H1 (cell line): ENCODE results near the gene RABL6. TPM values are rescaled to one million over a fixed set of nuclear protein-coding genes. Genes with fewer than 3 reads are reported as not detected.

ENCODE experiments used
- CTCF ChIA-PET: fragments of 300-600 bp; sonication (Branson Sonifier 250); formaldehyde crosslinking; loops from one replicate; lab custom pipeline; 2021; ENCODE audit not compliant: partially characterized antibody; lab: Charles Lee
- POLR2A ChIA-PET: fragments of 300-600 bp; sonication (Branson Sonifier 250); formaldehyde crosslinking; loops from one replicate; lab custom pipeline; 2021; ENCODE audit warnings: inconsistent platforms; ENCODE audit not compliant: partially characterized antibody; lab: Charles Lee
- DNase-seq, 2 experiments: peaks; one replicate each; pipeline versions ENCODE4 v3.0.0 to v3.0.0-alpha.2; 2010 to 2022; ENCODE audit warnings: low spot score in 2 of 2, low read depth in 1 of 2, mixed read lengths in 1 of 2
- FAIRE-seq: peaks from 2 replicates; lab custom pipeline; 2011; peaks lifted over from hg19 to GRCh38; lab: Jason Lieb, UNC
- H2AFZ ChIP-seq: 2 replicates; pipeline ENCODE4 v1.8.1; 2012; ENCODE audit warnings: low read length, inconsistent platforms
- H2AK5ac ChIP-seq: 2 replicates; pipeline ENCODE4 v1.6.1; 2013; ENCODE audit warnings: low read depth, low read length
- H2BK120ac ChIP-seq: replicated peaks from 2 replicates; pipeline ENCODE3; 2013; ENCODE audit warnings: low read depth, low read length, inconsistent platforms
- H2BK12ac ChIP-seq: 2 replicates; pipeline ENCODE4 v1.6.1; 2013; ENCODE audit warnings: low read depth, low read length
- H2BK15ac ChIP-seq: 2 replicates; pipeline ENCODE4 v1.6.1; 2013; ENCODE audit warnings: low read length
- H2BK20ac ChIP-seq: 2 replicates; pipeline ENCODE4 v1.6.1; 2013; ENCODE audit warnings: low read length
- H2BK5ac ChIP-seq: 2 replicates; pipeline ENCODE4 v1.6.1; 2013; ENCODE audit warnings: low read depth, low read length
- H3K14ac ChIP-seq: 2 replicates; pipeline ENCODE4 v1.6.1; 2013; ENCODE audit warnings: inconsistent platforms; ENCODE audit not compliant: insufficient read length
- H3K18ac ChIP-seq: 2 replicates; pipeline ENCODE4 v1.6.1; 2013; ENCODE audit warnings: low read length; ENCODE audit errors: extremely low read depth
- H3K23ac ChIP-seq: 2 replicates; pipeline ENCODE4 v1.6.1; 2013; ENCODE audit warnings: inconsistent platforms; ENCODE audit not compliant: insufficient read length
- H3K23me2 ChIP-seq: 2 replicates; pipeline ENCODE4 v1.6.1; 2013; ENCODE audit warnings: low read depth, low read length
- H3K27ac ChIP-seq: 2 replicates; pipeline ENCODE4 v1.6.1; 2011; ENCODE audit warnings: low read depth, low read length, inconsistent platforms
- H3K27me3 ChIP-seq, 4 experiments: replicated peaks in 1 of 4; 1 replicate in 1 of 4; 2 replicates in 3 of 4; pipeline versions ENCODE4 v1.6.1 to v1.8.1; 2011 to 2013; ENCODE audit warnings: low read length in 3 of 4, mild to moderate bottlenecking in 3 of 4, inconsistent platforms in 2 of 4, mixed read lengths in 2 of 4, moderate library complexity in 1 of 4; ENCODE audit not compliant: control insufficient read depth in 3 of 4, insufficient read depth in 3 of 4; ENCODE audit errors: extremely low read depth in 1 of 4
- H3K36me3 ChIP-seq, 4 experiments: 2 replicates each; pipeline versions ENCODE4 v1.6.1 to v1.8.1; 2011 to 2013; ENCODE audit warnings: mild to moderate bottlenecking in 4 of 4, low read length in 3 of 4, moderate library complexity in 2 of 4, control low read depth in 1 of 4, inconsistent platforms in 1 of 4; ENCODE audit not compliant: insufficient read depth in 4 of 4, control insufficient read depth in 2 of 4
- H3K4ac ChIP-seq: replicated peaks from 2 replicates; pipeline ENCODE3; 2013; ENCODE audit warnings: low read length, low read depth, mixed read lengths, inconsistent platforms; ENCODE audit not compliant: insufficient read length
- H3K4me1 ChIP-seq, 4 experiments: replicated peaks in 1 of 4; 1 replicate in 1 of 4; 2 replicates in 3 of 4; pipeline versions ENCODE4 v1.6.1 to v1.8.1; 2011 to 2013; ENCODE audit warnings: low read length in 3 of 4, inconsistent platforms in 2 of 4, mixed read lengths in 1 of 4; ENCODE audit not compliant: insufficient read depth in 4 of 4, control insufficient read depth in 3 of 4
- H3K4me2 ChIP-seq, 2 experiments: 2 replicates each; pipeline versions ENCODE4 v1.6.1 to v1.8.1; 2011 to 2013; ENCODE audit warnings: low read depth in 2 of 2, low read length in 2 of 2, control low read depth in 1 of 2, inconsistent platforms in 1 of 2, mild to moderate bottlenecking in 1 of 2; ENCODE audit not compliant: insufficient read depth in 1 of 2
- H3K4me3 ChIP-seq, 4 experiments: fragments of 200-600, 300-600 bp in 1 of 4; sonication (generic), shearing (Covaris generic), sonication (Bioruptor Twin) in 1 of 4; 2 replicates each; pipeline versions ENCODE4 v1.5.1 to v1.8.1; 2011 to 2016; ENCODE audit warnings: low read length in 4 of 4, low read depth in 3 of 4, control low read depth in 2 of 4, inconsistent platforms in 2 of 4, mild to moderate bottlenecking in 2 of 4, mixed read lengths in 1 of 4, moderate library complexity in 1 of 4; ENCODE audit not compliant: insufficient read depth in 2 of 4; ENCODE audit errors: extremely low read depth in 1 of 4
- H3K56ac ChIP-seq: replicated peaks from 2 replicates; pipeline ENCODE3; 2013; ENCODE audit warnings: low read depth, mild to moderate bottlenecking, mixed read lengths, low read length, inconsistent platforms; ENCODE audit not compliant: insufficient read length
- H3K79me1 ChIP-seq: 2 replicates; pipeline ENCODE4 v1.6.1; 2013; ENCODE audit warnings: low read depth, low read length, control low read depth
- H3K79me2 ChIP-seq, 2 experiments: 2 replicates each; pipeline versions ENCODE4 v1.6.1 to v1.8.1; 2012 to 2013; ENCODE audit warnings: low read length in 2 of 2, mild to moderate bottlenecking in 2 of 2, inconsistent platforms in 1 of 2; ENCODE audit not compliant: insufficient read depth in 2 of 2, control insufficient read depth in 1 of 2
- H3K9ac ChIP-seq, 4 experiments: replicated peaks in 1 of 4; 1 replicate in 1 of 4; 2 replicates in 3 of 4; pipeline versions ENCODE4 v1.6.1 to v1.8.1; 2011 to 2013; ENCODE audit warnings: low read depth in 3 of 4, low read length in 3 of 4, control low read depth in 2 of 4, mild to moderate bottlenecking in 2 of 4, moderate library complexity in 2 of 4, inconsistent platforms in 1 of 4; ENCODE audit errors: extremely low read depth in 1 of 4
- H3K9me3 ChIP-seq, 2 experiments: 2 replicates each; pipeline versions ENCODE4 v1.6.1 to v1.8.1; 2012 to 2013; ENCODE audit warnings: mild to moderate bottlenecking in 2 of 2, moderate library complexity in 2 of 2, control low read depth in 1 of 2, inconsistent platforms in 1 of 2, low read depth in 1 of 2, low read length in 1 of 2, mixed read lengths in 1 of 2; ENCODE audit not compliant: insufficient read depth in 2 of 2
- H4K20me1 ChIP-seq, 2 experiments: replicated peaks in 1 of 2; 2 replicates each; pipeline versions ENCODE3 to v1.8.1; 2011 to 2013; ENCODE audit warnings: inconsistent platforms in 2 of 2, low read length in 2 of 2, mild to moderate bottlenecking in 1 of 2; ENCODE audit not compliant: insufficient read depth in 2 of 2, control insufficient read depth in 1 of 2
- H4K5ac ChIP-seq: 2 replicates; pipeline ENCODE4 v1.6.1; 2013; ENCODE audit warnings: low read length, low read depth, mixed read lengths, inconsistent platforms; ENCODE audit not compliant: insufficient read length
- H4K8ac ChIP-seq: 2 replicates; pipeline ENCODE4 v1.8.0; 2013; ENCODE audit warnings: mild to moderate bottlenecking, moderate library complexity, low read length, inconsistent platforms; ENCODE audit not compliant: insufficient read depth; ENCODE audit errors: extremely low read depth
- H4K91ac ChIP-seq: replicated peaks from 2 replicates; pipeline ENCODE3; 2013; ENCODE audit warnings: low read length, mixed read lengths, inconsistent platforms; ENCODE audit not compliant: insufficient read length
- ATF3 ChIP-seq: IDR thresholded peaks from 2 replicates; pipeline ENCODE4 v1.6.1; 2011; ENCODE audit warnings: low read depth, mild to moderate bottlenecking, low read length; ENCODE audit not compliant: insufficient read depth
- CBX8 ChIP-seq: fragments of 300-800, 300-1000 bp; sonication (generic); IDR thresholded peaks from 2 replicates; pipeline ENCODE4 v1.7.1; 2016; ENCODE audit warnings: low read depth, low read length, borderline replicate concordance
- EZH2 ChIP-seq: fragments of 200-600 bp; sonication (generic); IDR thresholded peaks from 2 replicates; pipeline ENCODE4 v1.7.1; 2012; ENCODE audit warnings: low read depth, mild to moderate bottlenecking, moderate library complexity, low read length, inconsistent platforms; ENCODE audit not compliant: severe bottlenecking
- GTF2F1 ChIP-seq: IDR thresholded peaks from 2 replicates; pipeline ENCODE4 v1.6.1; 2012; ENCODE audit warnings: low read depth, low read length, improper control_type of control experiment, borderline replicate concordance
- MAFK ChIP-seq: IDR thresholded peaks from 2 replicates; pipeline ENCODE4 v1.6.1; 2012; ENCODE audit warnings: low read depth, mild to moderate bottlenecking, improper control_type of control experiment, low read length
- POU5F1 ChIP-seq: IDR thresholded peaks from 2 replicates; pipeline ENCODE4 v1.6.1; 2011; ENCODE audit warnings: low read depth, mild to moderate bottlenecking, low read length, moderate library complexity
- SAP30 ChIP-seq: fragments of 300-600 bp; sonication (generic); IDR thresholded peaks from 2 replicates; pipeline ENCODE4 v1.7.1; 2012; ENCODE audit warnings: low read length, moderate library complexity, mild to moderate bottlenecking, inconsistent platforms; ENCODE audit not compliant: insufficient read depth, insufficient replicate concordance
- SIN3A ChIP-seq, 2 experiments: IDR thresholded peaks in 1 of 2; conservative IDR thresholded peaks in 1 of 2; 2 replicates each; pipeline ENCODE4 v1.6.1; 2011 to 2012; ENCODE audit warnings: low read length in 2 of 2, improper control_type of control experiment in 1 of 2, low read depth in 1 of 2, mild to moderate bottlenecking in 1 of 2
- SP1 ChIP-seq: IDR thresholded peaks from 2 replicates; pipeline ENCODE4 v1.6.1; 2011; ENCODE audit warnings: low read depth, low read length
- TAF1 ChIP-seq: IDR thresholded peaks from 2 replicates; pipeline ENCODE4 v1.6.1; 2011; ENCODE audit warnings: mild to moderate bottlenecking, low read depth, low read length
- ZNF274 ChIP-seq: IDR thresholded peaks from 2 replicates; pipeline ENCODE4 v1.7.0; 2012; ENCODE audit warnings: low read length, borderline replicate concordance; ENCODE audit errors: extremely low read depth
- WGBS, 2 experiments: shearing (Covaris generic) in 1 of 2; methylation state at CpG; one replicate each; pipeline versions ENCODE4 v1.1.6 to v1.1.7; 2013 to 2015; ENCODE audit warnings: low lambda C conversion rate in 2 of 2, mixed read lengths in 2 of 2, inconsistent platforms in 1 of 2, low coverage in 1 of 2, missing lambda C conversion rate in 1 of 2; ENCODE audit not compliant: insufficient replicate concordance in 2 of 2, insufficient coverage in 1 of 2, insufficient read length in 1 of 2; ENCODE audit errors: extremely low coverage in 1 of 2, missing lambda C conversion rate in 1 of 2; 5-methylcytosine and 5-hydroxymethylcytosine counted together
- polyA plus RNA-seq, 7 experiments: library from polyadenylated mRNA; depleted of rRNA in 3 of 7; stranded (reverse) in 5 of 7; unstranded in 2 of 7; fragments of >200 nt in 5 of 7; fragments of 200-250 nt in 2 of 7; gene quantifications; 1 replicate in 5 of 7; 2 replicates in 1 of 7; 4 replicates in 1 of 7; pipeline versions ENCODE4 v1.2.1 to v1.2.3, GENCODE V29; 2011 to 2013; ENCODE audit warnings: missing spikeins in 2 of 7, mixed read lengths in 2 of 7
- total RNA-seq: library from RNA; stranded (reverse); fragmentation: NEBNext Ultra II Directional; extraction: Animal tissue kit (Norgen Biotek cat#: 25700); gene quantifications from 2 replicates; pipeline ENCODE4 v1.2.1, GENCODE V29; 2021

The RABL6 gene
- total and polyA plus RNA-seq, 2 of the 8 experiments (the other 6 are each of a cell fraction or from before 2014, with no cell fraction given), result 70.1 to 130 TPM

- H2BK120ac ChIP-seq, result no peak overlapping the region
- no peak overlapping the region for H2BK5ac ChIP-seq
- no peak overlapping the region for H3K18ac ChIP-seq
- H4K5ac ChIP-seq, result no peak overlapping the region
- H3K36me3 ChIP-seq, result peaks cover 0 to 4% (median 2%) of the 10 kb centered on the region in 4 experiments; a peak in 2 of 8 replicates
- H3K79me1 ChIP-seq, result no peaks in the 10 kb centered on the region; the same call in 1 of the 2 replicates
- H3K4me3 ChIP-seq, result 0 out of 8 replicates have a peak overlapping the region, but pooled peaks of 1 of the 4 experiments have one; percentile 42
- no peak overlapping the region for H3K14ac ChIP-seq
- H2BK15ac ChIP-seq, result no peak overlapping the region
- H2BK12ac ChIP-seq, result no peak overlapping the region
- no peak overlapping the region for H2BK20ac ChIP-seq
- H3K23me2 ChIP-seq, result peaks cover 13% of the 10 kb centered on the region
- no peak for DNase-seq
- H2AFZ ChIP-seq, result no peak overlapping the region
- no peak overlapping the region for H3K4ac ChIP-seq
- no peak overlapping the region for H3K23ac ChIP-seq
- no peak for FAIRE-seq
- ChIA-PET CTCF (interaction anchor here (1.0 to 8.9 kb wide), 8 partner anchors 10 to 118 kb away, joined by 3 to 131 read pairs (median 6); no protein-coding TSS in a partner anchor), POLR2A (interaction anchor here (1.2 to 20.5 kb wide), 7 partner anchors 8 to 152 kb away, joined by 3 to 248 read pairs (median 9); partner anchors contain the start of genes CLIC3 and MAMDC4)
- H3K56ac ChIP-seq, result no peak overlapping the region
- H3K27ac ChIP-seq, result no peak overlapping the region
- no peak overlapping the region for H3K9ac ChIP-seq
- 0 out of 4 replicates have a peak overlapping the region, but pooled peaks of 1 of the 2 experiments have one; percentile 18 for H3K4me2 ChIP-seq
- WGBS, 2 experiments, result 95% methylated on average over 45 of the region's 88 CpGs; no CpG with 5 or more reads in 1 of the 2 experiments
- peaks cover 4 to 6% of the 10 kb centered on the region in 2 experiments for H4K20me1 ChIP-seq
- no peak overlapping the region for H4K91ac ChIP-seq
- no peaks in the 10 kb centered on the region for H3K79me2 ChIP-seq
- no peak overlapping the region for H4K8ac ChIP-seq
- H3K4me1 ChIP-seq, result peaks cover 5 to 33% (median 20%) of the 10 kb centered on the region in 4 experiments
- peaks cover 2 to 12% (median 7%) of the 10 kb centered on the region in 4 experiments; a peak in 6 of 7 replicates for H3K27me3 ChIP-seq
- H3K9me3 ChIP-seq, result no peaks in the 10 kb centered on the region; a peak in 1 of 4 replicates
- H2AK5ac ChIP-seq, result no peak overlapping the region
- TF ChIP-seq POU5F1 (no peak), MAFK (no peak), ZNF274 (no peak), EZH2 (no peak), ATF3 (no peak), SIN3A (conservative IDR thresholded peaks at IDR 0.05 in 1 of 2, IDR thresholded peaks at IDR 0.05 in 1 of 2; ENCODE audit: low read depth in 1 of 2, low read length in 2 of 2) (no peak), SAP30 (no peak), SP1 (no peak), GTF2F1 (no peak), CBX8 (no peak), TAF1 (no peak)
Observed at GRCh38 chr9:136844761-136845464, 37.2 kb downstream of the RABL6 start.
